ENCODE measurements around the gene LEMD3. TPM values are rescaled to one million over a fixed set of nuclear protein-coding genes. Genes with fewer than 3 reads are reported as not detected.

LEMD3 gene
- total RNA-seq, 4 donors from 2014 or later: 16.1 to 46.6 (median 30.0) TPM

- no peak overlapping the region for H3K27ac ChIP-seq
- intact Hi-C loops (cut with DNase I): loop anchor here (5.0 kb wide), 1 partner anchor 231 kb away; no protein-coding TSS in a partner anchor
- H3K4me1 ChIP-seq: peaks cover 8 to 13% (median 8%) of the 10 kb centered on the region in 3 donors
- TF ChIP-seq, protein P1, sequence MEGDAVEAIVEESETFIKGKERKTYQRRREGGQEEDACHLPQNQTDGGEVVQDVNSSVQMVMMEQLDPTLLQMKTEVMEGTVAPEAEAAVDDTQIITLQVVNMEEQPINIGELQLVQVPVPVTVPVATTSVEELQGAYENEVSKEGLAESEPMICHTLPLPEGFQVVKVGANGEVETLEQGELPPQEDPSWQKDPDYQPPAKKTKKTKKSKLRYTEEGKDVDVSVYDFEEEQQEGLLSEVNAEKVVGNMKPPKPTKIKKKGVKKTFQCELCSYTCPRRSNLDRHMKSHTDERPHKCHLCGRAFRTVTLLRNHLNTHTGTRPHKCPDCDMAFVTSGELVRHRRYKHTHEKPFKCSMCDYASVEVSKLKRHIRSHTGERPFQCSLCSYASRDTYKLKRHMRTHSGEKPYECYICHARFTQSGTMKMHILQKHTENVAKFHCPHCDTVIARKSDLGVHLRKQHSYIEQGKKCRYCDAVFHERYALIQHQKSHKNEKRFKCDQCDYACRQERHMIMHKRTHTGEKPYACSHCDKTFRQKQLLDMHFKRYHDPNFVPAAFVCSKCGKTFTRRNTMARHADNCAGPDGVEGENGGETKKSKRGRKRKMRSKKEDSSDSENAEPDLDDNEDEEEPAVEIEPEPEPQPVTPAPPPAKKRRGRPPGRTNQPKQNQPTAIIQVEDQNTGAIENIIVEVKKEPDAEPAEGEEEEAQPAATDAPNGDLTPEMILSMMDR (IDR thresholded peaks at IDR 0.05): peak; percentile 26 to 59 (median 46)
- no peak for TF ChIP-seq POLR2A (IDR thresholded peaks at IDR 0.05)
- no peak overlapping the region for H3K4me3 ChIP-seq
- 9% methylated on average over 8 of the region's 8 CpGs for WGBS, 2 donors
- DNase-seq: no peak
- peaks cover 0 to 87% (median 17%) of the 10 kb centered on the region in 4 donors for H3K27me3 ChIP-seq
- H3K9me3 ChIP-seq: no peaks in the 10 kb centered on the region
- H3K36me3 ChIP-seq: no peaks in the 10 kb centered on the region
Measured at GRCh38 chr12:65123435-65124063, 45.8 kb upstream of the LEMD3 start.

DNA sequence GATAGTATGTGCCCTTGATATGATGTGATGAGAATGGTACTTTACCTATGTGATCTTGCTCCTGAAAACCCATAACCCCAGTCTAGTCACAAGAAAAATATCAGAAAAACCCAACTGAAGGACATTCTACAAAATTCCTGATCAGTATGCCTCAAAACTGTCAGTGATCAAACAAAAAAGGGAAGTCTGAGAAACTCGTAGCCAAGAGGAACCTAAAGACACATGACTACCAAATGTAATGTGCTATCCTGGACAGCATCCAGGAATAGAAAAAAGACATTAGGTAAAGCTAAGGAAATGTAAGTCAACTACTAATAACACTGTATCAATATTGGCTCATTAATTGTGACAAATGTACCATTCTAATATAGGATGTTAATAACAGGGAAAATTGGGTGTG is 44.1 kb upstream of the LEMD3 start:
- Histone ChIP-seq H3K9me3 (no peaks in the 10 kb centered on the region), H3K4me3 (no peak overlapping the region), H3K27me3 (peaks cover 0 to 72% (median 15%) of the 10 kb centered on the region in 4 donors), H3K27ac (no peak overlapping the region), H3K36me3 (no peaks in the 10 kb centered on the region), H3K4me1 (peaks cover 8 to 13% (median 8%) of the 10 kb centered on the region in 3 donors)
- WGBS, 2 donors: 28 to 33% methylated on average over 1 of the region's 1 CpG
- TF ChIP-seq POLR2A (IDR thresholded peaks at IDR 0.05): no peak
- TF ChIP-seq, protein P1 (IDR thresholded peaks at IDR 0.05): no peak
- intact Hi-C loops (cut with DNase I): no loop called here
- no peak for DNase-seq

GRCh38 chr12:65125975-65126374 is 43.4 kb upstream of the LEMD3 start:
- H3K4me3 ChIP-seq: no peak overlapping the region
- H3K27me3 ChIP-seq: peaks cover 0 to 65% (median 9%) of the 10 kb centered on the region in 4 donors
- intact Hi-C loops (cut with DNase I): no loop called here
- H3K27ac ChIP-seq: no peak overlapping the region
- no peaks in the 10 kb centered on the region for H3K36me3 ChIP-seq
- H3K9me3 ChIP-seq: no peaks in the 10 kb centered on the region
- peaks cover 6 to 9% (median 6%) of the 10 kb centered on the region in 3 donors for H3K4me1 ChIP-seq
- TF ChIP-seq, protein P1 (IDR thresholded peaks at IDR 0.05): no peak
- TF ChIP-seq POLR2A (IDR thresholded peaks at IDR 0.05): no peak
- DNase-seq: no peak
- 72 to 80% methylated on average over 2 of the region's 2 CpGs for WGBS, 2 donors

GRCh38 chr12:65126482-65126881 is 42.9 kb upstream of the LEMD3 start:
- no peaks in the 10 kb centered on the region for H3K36me3 ChIP-seq
- H3K27me3 ChIP-seq: peaks cover 0 to 60% (median 4%) of the 10 kb centered on the region in 4 donors
- WGBS, 2 donors: 77 to 79% methylated on average over 5 of the region's 5 CpGs
- peaks cover under 1 to 4% (median 1%) of the 10 kb centered on the region in 3 donors for H3K4me1 ChIP-seq
- no peak overlapping the region for H3K27ac ChIP-seq
- intact Hi-C loops (cut with DNase I): no loop called here
- no peaks in the 10 kb centered on the region for H3K9me3 ChIP-seq
- H3K4me3 ChIP-seq: no peak overlapping the region
- DNase-seq: no peak
- TF ChIP-seq, protein P1 (IDR thresholded peaks at IDR 0.05): no peak
- no peak for TF ChIP-seq POLR2A (IDR thresholded peaks at IDR 0.05)

GRCh38 chr12:65133879-65134278 is 35.5 kb upstream of the LEMD3 start:
- H3K27ac ChIP-seq: no peak overlapping the region
- no peak overlapping the region for H3K4me3 ChIP-seq
- intact Hi-C loops (cut with DNase I): no loop called here
- no peak for DNase-seq
- peaks cover 0 to 6% (median 0%) of the 10 kb centered on the region in 3 donors for H3K9me3 ChIP-seq
- H3K4me1 ChIP-seq: no peaks in the 10 kb centered on the region
- H3K27me3 ChIP-seq: peaks cover 0 to 11% (median 0%) of the 10 kb centered on the region in 4 donors
- H3K36me3 ChIP-seq: no peaks in the 10 kb centered on the region
- no peak for TF ChIP-seq POLR2A (IDR thresholded peaks at IDR 0.05)
- TF ChIP-seq, protein P1 (IDR thresholded peaks at IDR 0.05): no peak

All from esophagus squamous epithelium (tissue), 5 donors.